T-cell (primary cell): Measurements from ENCODE around the gene PARM1. TPM values are rescaled to one million over a fixed set of nuclear protein-coding genes. Genes with fewer than 3 reads are reported as not detected.

ENCODE experiments used
- ATAC-seq, 4 experiments: fragments of 200-7000 bp in 3 of 4; fragments of 150-1000 bp in 1 of 4; cut with Tn5 transposase; replicated peaks in 1 of 4; 1 replicate in 3 of 4; 2 replicates in 1 of 4; pipeline ENCODE4 v1.10.0; 2021; ENCODE audit warnings: moderate library complexity in 3 of 4, mild to moderate bottlenecking in 2 of 4, moderate number of reproducible peaks in 1 of 4
- CTCF ChIA-PET, 2 donors: fragments of 300-600 bp; sonication (Branson Sonifier 250); formaldehyde crosslinking; loops; one replicate each; lab custom pipeline; 2022; ENCODE audit warnings: antibody characterized with exemption in 2 of 2; lab: Charles Lee
- POLR2A ChIA-PET, 2 donors: fragments of 300-600 bp; sonication (Branson Sonifier 250); formaldehyde crosslinking; loops; one replicate each; lab custom pipeline; 2022; ENCODE audit warnings: antibody characterized with exemption in 2 of 2; lab: Charles Lee
- DNase-seq, 35 experiments: peaks; one replicate each; pipeline versions ENCODE4 v3.0.0 to v3.0.0-alpha.2; 2013 to 2023
- H3K27ac ChIP-seq: one replicate; pipeline ENCODE4 v1.5.1; 2013; ENCODE audit warnings: low read length
- H3K27me3 ChIP-seq, 2 experiments: replicated peaks in 1 of 2; 1 replicate in 1 of 2; 2 replicates in 1 of 2; pipeline versions ENCODE4 v1.6.1 to v1.7.0; 2013; ENCODE audit warnings: low read length in 1 of 2, mixed read lengths in 1 of 2; ENCODE audit not compliant: control insufficient read depth in 2 of 2, insufficient read depth in 2 of 2; ENCODE audit errors: extremely low read depth in 1 of 2
- H3K36me3 ChIP-seq, 2 donors: 1 replicate in 1 of 2; 2 replicates in 1 of 2; pipeline versions ENCODE4 v1.6.1 to v1.7.0; 2013; ENCODE audit warnings: low read length in 1 of 2; ENCODE audit not compliant: control insufficient read depth in 2 of 2, insufficient read depth in 1 of 2; ENCODE audit errors: extremely low read depth in 1 of 2
- H3K4me1 ChIP-seq, 2 experiments: 1 replicate in 1 of 2; 2 replicates in 1 of 2; pipeline versions ENCODE4 v1.6.1 to v1.7.0; 2013; ENCODE audit warnings: low read length in 2 of 2, mixed read lengths in 1 of 2; ENCODE audit not compliant: insufficient read depth in 2 of 2, control insufficient read depth in 1 of 2; ENCODE audit errors: extremely low read depth in 1 of 2
- H3K4me3 ChIP-seq, 2 donors: 1 replicate in 1 of 2; 2 replicates in 1 of 2; pipeline versions ENCODE4 v1.5.1 to v1.7.0; 2013; ENCODE audit warnings: mild to moderate bottlenecking in 2 of 2, low read length in 1 of 2, moderate library complexity in 1 of 2; ENCODE audit not compliant: control insufficient read depth in 1 of 2; ENCODE audit errors: extremely low read depth in 1 of 2
- H3K9me3 ChIP-seq: 2 replicates; pipeline ENCODE4 v1.7.0; 2013
- H3K27ac Mint-ChIP-seq, 2 donors: one replicate each; pipeline ENCODE4 v1.8.0; 2020 to 2021; ENCODE audit warnings: mild to moderate bottlenecking in 2 of 2, mixed read lengths in 2 of 2
- H3K27me3 Mint-ChIP-seq, 2 donors: one replicate each; pipeline ENCODE4 v1.8.0; 2021 to 2022; ENCODE audit warnings: mixed read lengths in 2 of 2
- H3K36me3 Mint-ChIP-seq: one replicate; pipeline ENCODE4 v1.8.0; 2021; ENCODE audit warnings: mixed read lengths
- H3K4me1 Mint-ChIP-seq, 3 donors: one replicate each; pipeline ENCODE4 v1.8.0; 2020 to 2022; ENCODE audit warnings: mixed read lengths in 3 of 3, mild to moderate bottlenecking in 1 of 3
- H3K4me3 Mint-ChIP-seq, 3 donors: one replicate each; pipeline ENCODE4 v1.8.0; 2020 to 2022; ENCODE audit warnings: mild to moderate bottlenecking in 3 of 3, mixed read lengths in 3 of 3, moderate library complexity in 3 of 3
- H3K9me3 Mint-ChIP-seq, 3 donors: one replicate each; pipeline ENCODE4 v1.8.0; 2020 to 2022; ENCODE audit warnings: mixed read lengths in 3 of 3
- WGBS: methylation state at CpG from one replicate; pipeline ENCODE4 v1.1.5; 2013; ENCODE audit warnings: missing lambda C conversion rate; ENCODE audit not compliant: insufficient coverage; 5-methylcytosine and 5-hydroxymethylcytosine counted together
- total RNA-seq, 35 experiments: library from RNA in 6 of 35; stranded (reverse) in 6 of 35; fragments of 120-200 nt in 1 of 35; gene quantifications; one replicate each; pipeline versions ENCODE4 v1.2.1 to v1.2.4 and lab custom pipeline; 2013 to 2026

PARM1 gene
- total RNA-seq, 5 donors from 2014 or later (not counting 1 experiment from before 2014, with no cell fraction given), result 0.13 to 0.38 (median 0.26) TPM

DNA sequence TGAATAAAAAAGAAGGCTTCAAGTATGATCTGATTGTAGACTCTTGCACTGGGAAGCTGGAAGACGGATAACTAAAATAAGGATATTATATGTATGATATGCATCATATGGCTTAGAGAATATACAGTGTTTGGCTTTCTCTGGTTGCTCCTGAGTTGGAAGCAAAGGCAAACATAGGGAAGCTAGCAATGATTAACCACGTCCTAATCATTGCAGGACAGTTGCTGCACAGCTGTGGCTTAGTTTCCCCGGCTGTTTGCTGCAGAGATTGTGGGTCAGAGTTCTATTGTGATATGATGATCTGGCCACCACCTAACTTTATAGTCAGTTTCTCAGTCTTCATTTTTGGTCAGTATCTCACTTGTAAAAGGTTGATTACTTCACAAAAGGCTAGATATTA is 36.3 kb upstream of the PARM1 start:
- Mint-ChIP-seq H3K27ac (no peak overlapping the region), H3K27me3 (peaks cover 0 to 8% of the 10 kb centered on the region in 2 donors), H3K4me1 (no peaks in the 10 kb centered on the region), H3K36me3 (no peaks in the 10 kb centered on the region), H3K4me3 (no peak overlapping the region), H3K9me3 (peaks cover 0 to 4% (median 0%) of the 10 kb centered on the region in 3 donors)
- no peaks in the 10 kb centered on the region for H3K36me3 ChIP-seq
- H3K27me3 ChIP-seq, result no peaks in the 10 kb centered on the region
- H3K27ac ChIP-seq, result no peak overlapping the region
- DNase-seq (no peak), ATAC-seq (no peak)
- no peaks in the 10 kb centered on the region for H3K9me3 ChIP-seq
- ChIA-PET POLR2A (no interaction called here), CTCF (no interaction called here)
- no peak overlapping the region for H3K4me3 ChIP-seq
- no peaks in the 10 kb centered on the region for H3K4me1 ChIP-seq
- WGBS, result 100% methylated on average over 1 of the region's 3 CpGs

DNA sequence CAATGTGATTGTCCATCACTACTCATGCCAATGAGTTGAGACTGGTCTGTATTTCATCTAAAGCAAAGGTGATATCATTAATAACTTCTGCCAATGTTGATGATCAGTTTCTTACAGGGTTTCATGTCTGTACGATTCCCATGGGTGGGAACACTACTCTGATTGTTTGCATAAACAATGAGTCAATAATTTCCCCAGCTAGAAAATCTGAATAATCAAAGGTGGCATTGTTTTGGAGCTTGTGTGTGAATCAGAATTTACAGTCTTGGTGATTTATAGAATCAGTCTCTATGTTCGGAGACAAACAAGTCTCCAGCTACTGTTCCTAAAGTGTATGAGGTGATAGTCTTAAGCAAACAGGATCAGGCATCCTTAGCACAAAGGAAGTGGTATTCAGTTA is 35.5 kb upstream of the PARM1 start:
- ATAC-seq, result no peak
- Mint-ChIP-seq H3K27me3 (peaks cover 0 to 8% of the 10 kb centered on the region in 2 donors), H3K36me3 (no peaks in the 10 kb centered on the region), H3K4me1 (no peaks in the 10 kb centered on the region), H3K27ac (no peak overlapping the region), H3K4me3 (no peak overlapping the region), H3K9me3 (peaks cover 0 to 4% (median 0%) of the 10 kb centered on the region in 3 donors)
- ChIA-PET CTCF (no interaction called here), POLR2A (no interaction called here)
- Histone ChIP-seq H3K4me1 (no peaks in the 10 kb centered on the region), H3K4me3 (no peak overlapping the region), H3K36me3 (no peaks in the 10 kb centered on the region), H3K27ac (no peak overlapping the region), H3K27me3 (no peaks in the 10 kb centered on the region), H3K9me3 (no peaks in the 10 kb centered on the region)
- DNase-seq, result no peak
- 88% methylated on average over 1 of the region's 2 CpGs for WGBS

DNA sequence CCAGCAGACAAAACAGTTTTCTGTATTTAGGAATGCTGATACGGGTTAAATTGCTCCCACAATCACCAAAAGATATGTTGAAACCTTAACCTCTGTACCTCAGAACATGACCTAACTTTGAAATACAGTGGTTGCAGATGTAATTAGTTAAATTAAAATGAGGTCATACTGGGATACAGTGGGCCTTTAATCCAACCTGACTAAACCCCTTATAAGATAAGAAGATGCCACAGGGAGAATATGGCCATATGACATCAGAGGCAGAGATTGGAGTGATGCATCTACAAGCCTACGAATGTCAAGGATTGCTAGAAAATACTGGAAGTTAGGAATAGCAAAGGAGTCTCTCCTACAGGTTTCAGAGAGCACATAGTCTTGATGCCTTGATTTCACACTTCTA is 32.1 kb upstream of the PARM1 start:
- Histone ChIP-seq H3K9me3 (no peaks in the 10 kb centered on the region), H3K27me3 (no peaks in the 10 kb centered on the region), H3K4me1 (no peaks in the 10 kb centered on the region), H3K4me3 (no peak overlapping the region), H3K36me3 (no peaks in the 10 kb centered on the region), H3K27ac (no peak overlapping the region)
- ATAC-seq (no peak), DNase-seq (no peak)
- CTCF ChIA-PET, result no interaction called here
- Mint-ChIP-seq H3K36me3 (no peaks in the 10 kb centered on the region), H3K4me3 (no peak overlapping the region), H3K9me3 (peaks cover 0 to 4% (median 0%) of the 10 kb centered on the region in 3 donors), H3K4me1 (no peaks in the 10 kb centered on the region), H3K27me3 (peaks cover 0 to 19% of the 10 kb centered on the region in 2 donors), H3K27ac (no peak overlapping the region)
- WGBS, result no CpG with 5 or more reads among the region's 2 CpGs
- POLR2A ChIA-PET, result no interaction called here

DNA sequence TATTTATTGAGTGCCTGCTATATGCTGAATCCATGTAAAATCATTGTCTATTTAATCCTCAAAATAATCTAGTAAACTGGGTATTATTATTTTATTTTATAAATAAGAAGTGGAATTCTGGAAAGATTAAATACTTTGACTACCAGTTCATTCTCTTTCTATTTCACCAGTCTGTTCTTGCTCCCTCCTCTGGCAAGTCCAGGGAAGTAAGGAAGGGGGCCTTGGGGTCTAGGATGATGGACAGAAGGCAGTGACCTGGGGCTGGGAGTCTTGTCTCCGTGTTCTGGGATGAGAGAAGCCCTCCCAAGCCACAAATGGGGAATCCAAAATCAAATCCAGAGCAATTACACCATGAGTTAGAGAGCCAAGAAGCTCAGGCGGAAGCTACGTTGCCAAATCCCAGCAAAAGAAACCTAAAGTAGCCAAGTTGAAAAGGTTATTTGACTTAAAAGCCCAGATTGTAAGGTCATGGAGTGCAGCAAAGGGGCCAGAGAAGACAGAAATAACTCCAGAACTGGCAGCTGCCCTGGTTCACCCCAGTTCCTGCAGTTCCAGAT is 28.3 kb upstream of the PARM1 start:
- no CpG with 5 or more reads among the region's 3 CpGs for WGBS
- H3K9me3 Mint-ChIP-seq, result peaks cover 0 to 1% (median 0%) of the 10 kb centered on the region in 3 donors
- DNase-seq (no peak), ATAC-seq (no peak)
- CTCF ChIA-PET, result no interaction called here
- no peak overlapping the region for H3K4me3 Mint-ChIP-seq
- H3K9me3 ChIP-seq, result no peaks in the 10 kb centered on the region
- no peaks in the 10 kb centered on the region for H3K27me3 ChIP-seq
- H3K36me3 ChIP-seq, result no peaks in the 10 kb centered on the region
- POLR2A ChIA-PET, result no interaction called here
- H3K4me1 Mint-ChIP-seq, result no peaks in the 10 kb centered on the region
- no peaks in the 10 kb centered on the region for H3K4me1 ChIP-seq
- no peak overlapping the region for H3K27ac Mint-ChIP-seq
- H3K36me3 Mint-ChIP-seq, result no peaks in the 10 kb centered on the region
- peaks cover 0 to 15% of the 10 kb centered on the region in 2 donors for H3K27me3 Mint-ChIP-seq
- H3K4me3 ChIP-seq, result no peak overlapping the region
- no peak overlapping the region for H3K27ac ChIP-seq

DNA sequence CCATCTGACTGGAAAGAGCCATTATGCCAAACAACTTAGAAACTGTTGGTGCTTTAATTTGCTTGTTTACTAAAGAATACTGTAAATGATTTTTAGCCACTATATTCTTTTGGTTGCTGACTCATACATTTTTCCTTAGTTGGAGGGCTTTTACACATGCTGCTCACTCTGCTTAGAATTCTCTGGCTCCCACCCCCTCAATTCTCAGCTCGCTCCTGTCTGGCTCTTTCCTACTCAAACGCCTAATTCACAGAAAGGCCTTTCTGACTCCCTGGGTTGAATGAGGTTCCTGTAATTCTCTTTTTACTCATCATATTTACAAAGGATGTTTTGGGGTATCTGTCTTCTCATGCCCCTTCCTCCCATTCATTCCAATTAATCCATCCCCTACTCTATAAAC is 26.1 kb upstream of the PARM1 start:
- no peaks in the 10 kb centered on the region for H3K27me3 ChIP-seq
- no peaks in the 10 kb centered on the region for H3K36me3 Mint-ChIP-seq
- no peak overlapping the region for H3K27ac ChIP-seq
- no peaks in the 10 kb centered on the region for H3K4me1 Mint-ChIP-seq
- ChIA-PET CTCF (no interaction called here), POLR2A (no interaction called here)
- no peaks in the 10 kb centered on the region for H3K4me1 ChIP-seq
- WGBS, result no CpG with 5 or more reads among the region's 2 CpGs
- H3K4me3 ChIP-seq, result no peak overlapping the region
- no peaks in the 10 kb centered on the region for H3K36me3 ChIP-seq
- H3K4me3 Mint-ChIP-seq, result no peak overlapping the region
- ATAC-seq, result no peak
- H3K9me3 Mint-ChIP-seq, result peaks cover 1 to 6% (median 2%) of the 10 kb centered on the region in 3 donors
- no peak overlapping the region for H3K27ac Mint-ChIP-seq
- DNase-seq, result no peak
- H3K9me3 ChIP-seq, result no peaks in the 10 kb centered on the region
- peaks cover 0 to 11% of the 10 kb centered on the region in 2 donors for H3K27me3 Mint-ChIP-seq

DNA sequence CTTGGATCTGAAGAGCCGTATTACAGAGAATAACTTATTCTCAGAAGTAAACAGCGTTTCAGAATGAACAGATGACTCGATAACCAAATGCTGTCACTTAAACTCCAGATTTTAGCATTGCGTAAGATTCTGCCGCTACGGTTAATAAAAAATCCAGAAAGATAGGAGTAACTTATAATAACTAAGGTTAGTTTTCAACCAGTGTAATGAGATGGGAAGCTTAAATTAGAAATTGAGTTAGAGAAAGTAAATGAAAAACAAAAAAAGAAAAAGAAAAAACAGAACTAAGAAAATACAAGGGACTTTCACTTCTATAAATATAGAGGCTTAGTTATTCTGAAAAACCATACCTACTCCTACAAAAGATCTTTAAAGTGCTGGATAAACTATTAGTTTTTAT is 13.1 kb upstream of the PARM1 start:
- Mint-ChIP-seq H3K9me3 (peaks cover 0 to 4% (median 0%) of the 10 kb centered on the region in 3 donors), H3K4me3 (no peak overlapping the region), H3K27me3 (peaks cover 0 to 2% of the 10 kb centered on the region in 2 donors), H3K27ac (no peak overlapping the region), H3K36me3 (no peaks in the 10 kb centered on the region), H3K4me1 (no peaks in the 10 kb centered on the region)
- Histone ChIP-seq H3K9me3 (no peaks in the 10 kb centered on the region), H3K36me3 (no peaks in the 10 kb centered on the region), H3K4me3 (no peak overlapping the region), H3K27ac (no peak overlapping the region), H3K4me1 (no peaks in the 10 kb centered on the region), H3K27me3 (no peaks in the 10 kb centered on the region)
- CTCF ChIA-PET, result no interaction called here
- no peak for ATAC-seq
- no peak for DNase-seq
- no CpG with 5 or more reads among the region's 6 CpGs for WGBS
- POLR2A ChIA-PET, result no interaction called here

DNA sequence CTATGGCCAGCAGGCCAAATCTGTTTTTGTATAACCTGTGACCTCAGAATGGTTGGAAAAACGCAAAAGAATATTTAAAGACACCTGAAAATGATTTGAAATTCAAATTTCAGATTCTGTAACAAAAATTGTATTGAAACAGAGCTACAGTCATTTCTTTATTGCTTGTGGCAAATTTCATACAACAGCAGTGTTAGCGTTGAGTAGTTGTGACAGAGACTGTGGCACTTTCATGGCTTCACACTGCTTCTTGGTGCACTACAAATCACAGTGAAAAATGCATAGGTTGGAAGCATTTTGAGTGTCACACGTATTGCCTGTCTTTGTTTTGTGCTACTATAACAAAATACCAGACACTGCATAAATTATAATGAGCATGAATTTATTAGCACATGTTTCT is 12.2 kb upstream of the PARM1 start:
- Histone ChIP-seq H3K36me3 (no peaks in the 10 kb centered on the region), H3K9me3 (no peaks in the 10 kb centered on the region), H3K27ac (no peak overlapping the region), H3K4me3 (no peak overlapping the region), H3K27me3 (no peaks in the 10 kb centered on the region), H3K4me1 (no peaks in the 10 kb centered on the region)
- Mint-ChIP-seq H3K27ac (no peak overlapping the region), H3K27me3 (peaks cover 0 to 2% of the 10 kb centered on the region in 2 donors), H3K4me3 (no peak overlapping the region), H3K4me1 (no peaks in the 10 kb centered on the region), H3K36me3 (no peaks in the 10 kb centered on the region), H3K9me3 (no peaks in the 10 kb centered on the region)
- ATAC-seq (no peak), DNase-seq (no peak)
- WGBS, result 80% methylated on average over 1 of the region's 3 CpGs
- ChIA-PET POLR2A (no interaction called here), CTCF (no interaction called here)
